ENCODE data around the gene PARD3B. TPM values are rescaled to one million over a fixed set of nuclear protein-coding genes. Genes with fewer than 3 reads are reported as not detected.

PARD3B gene
- total and polyA plus RNA-seq, 8 donors = 18.5 to 24.6 (median 21.1) TPM

DNA sequence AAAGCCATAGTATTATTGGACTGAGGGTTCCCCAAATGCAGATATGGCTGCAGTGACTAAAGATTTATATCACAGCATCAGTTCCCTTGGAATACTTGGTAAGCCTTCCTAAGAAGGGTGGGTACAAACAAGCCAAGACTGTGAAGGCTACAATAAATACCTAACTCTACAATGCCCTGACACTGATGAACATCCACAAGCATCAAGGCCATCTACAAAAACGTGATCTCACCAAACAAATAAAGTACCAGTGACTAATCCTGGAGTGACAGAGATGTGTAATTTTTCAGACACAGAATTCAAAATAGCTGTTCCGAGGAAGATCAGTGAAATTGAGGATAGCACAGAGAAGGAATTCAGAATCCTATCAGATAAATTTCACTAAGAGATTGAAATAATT is 254.5 kb downstream of the PARD3B start:
- intact Hi-C loops (cut with DNase I) = no loop called here
- TF ChIP-seq, protein P1, sequence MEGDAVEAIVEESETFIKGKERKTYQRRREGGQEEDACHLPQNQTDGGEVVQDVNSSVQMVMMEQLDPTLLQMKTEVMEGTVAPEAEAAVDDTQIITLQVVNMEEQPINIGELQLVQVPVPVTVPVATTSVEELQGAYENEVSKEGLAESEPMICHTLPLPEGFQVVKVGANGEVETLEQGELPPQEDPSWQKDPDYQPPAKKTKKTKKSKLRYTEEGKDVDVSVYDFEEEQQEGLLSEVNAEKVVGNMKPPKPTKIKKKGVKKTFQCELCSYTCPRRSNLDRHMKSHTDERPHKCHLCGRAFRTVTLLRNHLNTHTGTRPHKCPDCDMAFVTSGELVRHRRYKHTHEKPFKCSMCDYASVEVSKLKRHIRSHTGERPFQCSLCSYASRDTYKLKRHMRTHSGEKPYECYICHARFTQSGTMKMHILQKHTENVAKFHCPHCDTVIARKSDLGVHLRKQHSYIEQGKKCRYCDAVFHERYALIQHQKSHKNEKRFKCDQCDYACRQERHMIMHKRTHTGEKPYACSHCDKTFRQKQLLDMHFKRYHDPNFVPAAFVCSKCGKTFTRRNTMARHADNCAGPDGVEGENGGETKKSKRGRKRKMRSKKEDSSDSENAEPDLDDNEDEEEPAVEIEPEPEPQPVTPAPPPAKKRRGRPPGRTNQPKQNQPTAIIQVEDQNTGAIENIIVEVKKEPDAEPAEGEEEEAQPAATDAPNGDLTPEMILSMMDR (IDR thresholded peaks at IDR 0.05) = no peak
- H3K27me3 ChIP-seq = no peaks in the 10 kb centered on the region
- H3K36me3 ChIP-seq = no peaks in the 10 kb centered on the region
- no peak overlapping the region for H3K27ac ChIP-seq
- H3K4me3 ChIP-seq = no peak overlapping the region
- ATAC-seq (no peak), DNase-seq (no peak)
- no peaks in the 10 kb centered on the region for H3K9me3 ChIP-seq
- no peaks in the 10 kb centered on the region for H3K4me1 ChIP-seq

DNA sequence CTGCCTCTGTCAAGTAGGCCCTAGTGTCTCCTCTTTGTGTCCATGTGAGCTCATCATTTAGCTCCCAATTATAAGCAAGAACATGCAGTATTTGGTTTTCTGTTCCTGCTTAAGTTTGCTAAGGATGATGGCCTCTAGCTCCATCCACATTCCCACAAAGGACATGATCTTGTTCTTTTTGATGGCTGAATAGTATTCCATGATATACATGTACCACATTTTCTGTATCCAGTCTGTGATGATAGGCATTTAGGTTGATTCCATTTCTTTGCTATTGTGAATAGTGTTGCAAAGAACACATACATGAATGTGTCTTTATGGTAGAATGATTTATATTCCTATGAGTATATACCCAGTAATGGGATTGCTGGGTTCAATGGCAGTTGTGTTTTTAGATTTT is 263.2 kb downstream of the PARD3B start:
- Histone ChIP-seq H3K4me3 (no peak overlapping the region), H3K9me3 (peaks cover 0 to 31% of the 10 kb centered on the region in 2 donors), H3K36me3 (no peaks in the 10 kb centered on the region), H3K4me1 (no peaks in the 10 kb centered on the region), H3K27ac (no peak overlapping the region), H3K27me3 (no peaks in the 10 kb centered on the region)
- TF ChIP-seq, protein P1 (IDR thresholded peaks at IDR 0.05) = no peak
- intact Hi-C loops (cut with DNase I) = no loop called here
- DNase-seq (no peak), ATAC-seq (no peak)

DNA sequence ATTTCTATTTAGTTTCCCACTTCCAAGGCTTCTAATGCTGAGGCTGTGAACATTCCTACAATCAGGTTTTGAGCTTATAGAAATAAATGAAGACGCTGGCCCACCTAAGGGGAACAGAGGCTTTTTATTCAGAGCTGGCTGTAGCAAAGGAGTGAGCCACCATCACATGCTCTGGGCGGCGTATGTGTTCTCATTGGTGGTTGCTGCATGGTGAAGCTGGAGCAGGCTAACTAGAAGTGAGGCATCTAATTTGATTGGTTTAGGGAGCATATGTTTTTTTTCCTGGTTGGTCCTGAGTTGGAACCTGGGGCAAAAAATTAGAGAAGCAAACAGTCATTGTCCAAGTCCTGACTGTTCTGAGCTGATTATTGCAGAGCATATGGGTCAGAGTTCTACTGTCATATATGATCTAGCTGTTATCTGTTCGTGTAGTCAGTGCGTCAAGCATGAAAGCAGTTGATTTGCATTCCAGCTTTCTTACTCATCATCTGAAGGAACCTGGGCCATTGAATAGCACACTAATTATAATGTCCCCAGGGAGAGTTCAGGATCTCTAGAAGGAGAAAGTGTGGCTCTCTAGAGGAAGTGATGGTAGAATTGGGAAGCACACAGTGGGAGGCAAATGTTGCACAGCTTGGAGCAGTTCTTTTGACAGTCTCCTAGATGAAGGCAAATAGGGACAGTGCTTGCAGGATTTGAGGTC is 279.6 kb downstream of the PARD3B start:
- Histone ChIP-seq H3K27ac (no peak overlapping the region), H3K9me3 (peaks cover 0 to 5% of the 10 kb centered on the region in 2 donors), H3K36me3 (no peaks in the 10 kb centered on the region), H3K4me1 (no peaks in the 10 kb centered on the region), H3K27me3 (no peaks in the 10 kb centered on the region), H3K4me3 (no peak overlapping the region)
- no peak for ATAC-seq
- TF ChIP-seq, protein P1 (IDR thresholded peaks at IDR 0.05) = no peak
- no peak for DNase-seq
- intact Hi-C loops (cut with DNase I) = no loop called here

DNA sequence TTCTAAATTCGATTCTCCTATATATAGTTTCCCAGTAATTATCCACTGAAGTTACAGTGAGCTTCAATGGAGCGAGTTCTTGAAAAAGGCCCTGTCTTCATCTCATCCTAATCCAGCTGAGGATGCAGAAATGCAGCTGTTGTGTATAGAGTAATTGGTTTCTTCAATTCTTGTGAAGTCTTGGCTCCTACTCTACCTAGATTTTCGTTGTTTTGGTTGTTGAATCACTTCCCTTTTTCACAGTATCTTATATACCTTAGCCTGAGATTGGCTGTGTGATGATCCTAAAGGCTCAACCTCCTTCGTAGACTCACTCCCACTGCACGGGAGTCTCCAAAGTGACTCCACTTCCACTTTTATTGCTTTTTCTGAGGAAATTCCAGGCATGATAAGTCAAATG is 280.4 kb downstream of the PARD3B start:
- no peak overlapping the region for H3K27ac ChIP-seq
- H3K4me1 ChIP-seq = no peaks in the 10 kb centered on the region
- H3K36me3 ChIP-seq = no peaks in the 10 kb centered on the region
- intact Hi-C loops (cut with DNase I) = no loop called here
- ATAC-seq (no peak), DNase-seq (no peak)
- H3K9me3 ChIP-seq = peaks cover 0 to 2% of the 10 kb centered on the region in 2 donors
- H3K27me3 ChIP-seq = no peaks in the 10 kb centered on the region
- H3K4me3 ChIP-seq = no peak overlapping the region
- TF ChIP-seq, protein P1 (IDR thresholded peaks at IDR 0.05) = no peak

DNA sequence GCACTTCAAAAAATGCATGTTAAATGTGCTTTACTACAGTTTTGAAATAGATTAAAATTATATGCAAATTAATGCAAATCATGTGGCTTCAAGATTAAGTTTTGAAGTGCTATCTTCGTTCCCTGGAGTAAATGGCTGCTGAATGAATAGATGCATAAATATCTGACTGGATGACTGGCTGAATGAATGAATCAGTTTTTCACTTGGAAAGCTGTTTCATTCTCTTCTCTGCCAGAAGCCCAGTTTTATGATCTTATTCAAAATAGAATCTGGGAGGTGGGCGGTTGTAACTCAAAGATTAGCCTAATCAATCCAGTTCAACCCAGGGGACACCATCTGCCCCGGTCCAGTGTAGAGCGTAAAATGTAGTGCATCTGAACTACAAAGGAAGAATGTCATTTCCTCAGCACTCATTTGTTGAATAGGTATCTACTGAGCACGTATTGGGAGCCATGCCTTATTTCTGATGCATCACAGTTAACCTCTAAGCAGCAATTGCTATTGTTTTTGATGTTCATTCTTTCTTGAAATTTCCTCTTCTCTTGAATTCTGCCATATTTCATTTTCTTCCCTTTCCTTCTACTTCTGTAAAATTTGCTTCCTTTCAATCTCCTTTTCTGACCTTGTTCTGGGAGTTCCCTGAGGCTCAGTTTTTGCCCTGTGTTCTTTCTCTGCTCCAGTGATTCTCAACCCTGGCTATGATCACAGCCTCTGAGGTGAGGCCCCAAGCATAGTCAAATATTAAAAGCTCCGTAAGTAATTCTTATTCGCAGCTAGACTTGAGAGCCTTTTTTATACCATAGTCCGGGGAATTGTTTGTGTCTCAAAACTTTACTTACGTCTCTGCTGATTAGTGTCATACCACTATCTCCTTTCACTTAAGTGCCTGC is 282.7 kb downstream of the PARD3B start:
- H3K27me3 ChIP-seq = no peaks in the 10 kb centered on the region
- H3K36me3 ChIP-seq = no peaks in the 10 kb centered on the region
- TF ChIP-seq, protein P1 (IDR thresholded peaks at IDR 0.05) = no peak
- DNase-seq (no peak), ATAC-seq (no peak)
- no peaks in the 10 kb centered on the region for H3K4me1 ChIP-seq
- H3K4me3 ChIP-seq = no peak overlapping the region
- peaks cover 0 to 2% of the 10 kb centered on the region in 2 donors for H3K9me3 ChIP-seq
- intact Hi-C loops (cut with DNase I) = no loop called here
- H3K27ac ChIP-seq = no peak overlapping the region
